WERI-Rb-1 (cell line): ENCODE results near the gene EFCAB6.

ENCODE experiments used
- DNase-seq: peaks from one replicate; pipeline ENCODE4 v3.0.0-alpha.2; 2020
- H3K27ac ChIP-seq: fragments of 250-450 bp; sonication (Bioruptor Pico); 2 replicates; pipeline ENCODE4 v1.5.1; 2020; ENCODE audit warnings: mild to moderate bottlenecking, moderate library complexity
- H3K27me3 ChIP-seq: fragments of 250-450 bp; sonication (Bioruptor Pico); 2 replicates; pipeline ENCODE4 v1.5.1; 2021; ENCODE audit warnings: mild to moderate bottlenecking, low read depth, moderate library complexity; ENCODE audit not compliant: insufficient read depth, severe bottlenecking
- H3K36me3 ChIP-seq: fragments of 250-450 bp; sonication (Bioruptor Pico); 2 replicates; pipeline ENCODE4 v1.5.1; 2020; ENCODE audit warnings: mild to moderate bottlenecking, moderate library complexity
- H3K4me3 ChIP-seq: 2 replicates; pipeline ENCODE4 v1.5.1; 2011; ENCODE audit warnings: low read depth, mild to moderate bottlenecking, control low read depth, low read length
- H3K9me3 ChIP-seq: fragments of 250-450 bp; sonication (Bioruptor Pico); 2 replicates; pipeline ENCODE4 v1.5.1; 2021; ENCODE audit warnings: mild to moderate bottlenecking, moderate library complexity; ENCODE audit not compliant: severe bottlenecking
- CTCF ChIP-seq: IDR thresholded peaks from 2 replicates; pipeline ENCODE4 v1.5.1; 2011; ENCODE audit warnings: low read depth, mild to moderate bottlenecking, control low read depth, inconsistent platforms, low read length

The EFCAB6 gene

GRCh38 chr22:43566561-43567332 is 245.4 kb downstream of the EFCAB6 start:
- Histone ChIP-seq H3K9me3 (peaks cover 3% of the 10 kb centered on the region), H3K36me3 (no peaks in the 10 kb centered on the region), H3K4me3 (no peak overlapping the region), H3K27ac (no peak overlapping the region), H3K27me3 (no peaks in the 10 kb centered on the region)
- TF ChIP-seq CTCF = no peak; the same call in 1 of the 2 replicates
- DNase-seq = no peak

- Histone ChIP-seq H3K27ac (no peak overlapping the region), H3K27me3 (no peaks in the 10 kb centered on the region), H3K9me3 (peaks cover 3% of the 10 kb centered on the region), H3K36me3 (no peaks in the 10 kb centered on the region), H3K4me3 (no peak overlapping the region)
- TF ChIP-seq CTCF = no peak
- no peak for DNase-seq
These were observed 246.1 kb downstream of the EFCAB6 start for GRCh38 chr22:43566021-43566420.

- Histone ChIP-seq H3K9me3 (peaks cover 3% of the 10 kb centered on the region), H3K4me3 (no peak overlapping the region), H3K36me3 (no peaks in the 10 kb centered on the region), H3K27ac (no peak overlapping the region), H3K27me3 (no peaks in the 10 kb centered on the region)
- DNase-seq = no peak
- no peak for TF ChIP-seq CTCF
These were observed 247.2 kb downstream of the EFCAB6 start for GRCh38 chr22:43564859-43565258.

GRCh38 chr22:43563571-43563970 is 248.5 kb downstream of the EFCAB6 start:
- Histone ChIP-seq H3K36me3 (no peaks in the 10 kb centered on the region), H3K27ac (no peak overlapping the region), H3K27me3 (no peaks in the 10 kb centered on the region), H3K9me3 (peaks cover 3% of the 10 kb centered on the region), H3K4me3 (no peak overlapping the region)
- no peak for DNase-seq
- no peak for TF ChIP-seq CTCF

GRCh38 chr22:43562843-43563242 is 249.3 kb downstream of the EFCAB6 start:
- peak; percentile 54 for DNase-seq
- Histone ChIP-seq H3K9me3 (peaks cover 3% of the 10 kb centered on the region), H3K27ac (peak overlapping the region; percentile 74), H3K36me3 (no peaks in the 10 kb centered on the region), H3K27me3 (no peaks in the 10 kb centered on the region), H3K4me3 (no peak overlapping the region)
- TF ChIP-seq CTCF = no peak
